Fibroblast of skin of left biceps (primary cell): ENCODE results near the gene ZNF575.
"Not testable (repeated sequence)": the region's sequence is repeated elsewhere in the genome, so short reads cannot be mapped to it uniquely, and the experiment has no call there.

Source experiments
- DNase-seq, 2 experiments: peaks; one replicate each; pipeline ENCODE4 v3.0.0-alpha.2; 2013; ENCODE audit warnings: low read depth in 2 of 2

ZNF575 gene

GRCh38 chr19:43544077-43544476 is 11.1 kb downstream of the ZNF575 start:
- no peak for DNase-seq

- no peak for DNase-seq
Observed at GRCh38 chr19:43545276-43545675, 12.3 kb downstream of the ZNF575 start.

- DNase-seq, result no peak
Observed at GRCh38 chr19:43545981-43546380, 13.0 kb downstream of the ZNF575 start.

- DNase-seq, result no peak
Observed at GRCh38 chr19:43546581-43546980, 13.6 kb downstream of the ZNF575 start.

- not testable (repeated sequence) for DNase-seq
Observed at GRCh38 chr19:43547926-43548325, 14.9 kb downstream of the ZNF575 start.

GRCh38 chr19:43548706-43549105 is 15.7 kb downstream of the ZNF575 start:
- no peak for DNase-seq

- no peak for DNase-seq
Observed at GRCh38 chr19:43551399-43552197, 18.6 kb downstream of the ZNF575 start.

GRCh38 chr19:43552198-43552450 is 19.1 kb downstream of the ZNF575 start:
- no peak for DNase-seq

- no peak for DNase-seq
Observed at GRCh38 chr19:43552616-43553015, 19.6 kb downstream of the ZNF575 start.

GRCh38 chr19:43553656-43554055 is 20.7 kb downstream of the ZNF575 start:
- DNase-seq, result no peak

- no peak for DNase-seq
Observed at GRCh38 chr19:43554317-43554895, 21.4 kb downstream of the ZNF575 start.

- peak in 1 of 2 experiments; percentile 10 for DNase-seq
Observed at GRCh38 chr19:43555185-43555770, 22.3 kb downstream of the ZNF575 start.

- DNase-seq, result no peak
Observed at GRCh38 chr19:43560687-43561086, 27.7 kb downstream of the ZNF575 start.

- no peak for DNase-seq
Observed at GRCh38 chr19:43561139-43561970, 28.4 kb downstream of the ZNF575 start.

GRCh38 chr19:43562226-43562697 is 29.3 kb downstream of the ZNF575 start:
- no peak for DNase-seq

- peak; percentile 13 to 19 for DNase-seq
Observed at GRCh38 chr19:43562698-43563241, 29.8 kb downstream of the ZNF575 start.

GRCh38 chr19:43563816-43564457 is 30.9 kb downstream of the ZNF575 start:
- DNase-seq, result no peak

- no peak for DNase-seq
Observed at GRCh38 chr19:43564800-43565199, 31.8 kb downstream of the ZNF575 start.

- DNase-seq, result no peak
Observed at GRCh38 chr19:43569657-43570056, 36.7 kb downstream of the ZNF575 start.

- no peak for DNase-seq
Observed at GRCh38 chr19:43570174-43570791, 37.3 kb downstream of the ZNF575 start.

GRCh38 chr19:43572171-43572588 is 39.2 kb downstream of the ZNF575 start:
- no peak for DNase-seq
